GM18951 (cell line): Measurements from ENCODE around the gene GPC1.

Experiments used
- POLR2A ChIP-seq: IDR thresholded peaks from 4 replicates; pipeline ENCODE4 v1.6.1; 2011; ENCODE audit warnings: mild to moderate bottlenecking; ENCODE audit not compliant: insufficient read length, insufficient read depth; ENCODE audit errors: extremely low read depth
- in situ Hi-C: fragments of 300-500 bp; cut with MboI; formaldehyde crosslinking; loops from one replicate; pipeline ENCODE4 v1.12.0; 2022; ENCODE audit warnings: low sequenced_read_pairs, mixed read lengths, inconsistent platforms; ENCODE audit not compliant: unreplicated experiment

The GPC1 gene

GRCh38 chr2:240424341-240425235 lies 10.9 kb upstream of the GPC1 start:
- in situ Hi-C loops: no loop called here
- TF ChIP-seq POLR2A: no peak

- no peak for TF ChIP-seq POLR2A
- in situ Hi-C loops: no loop called here
Measured at GRCh38 chr2:240425236-240425615, 10.2 kb upstream of the GPC1 start.

GRCh38 chr2:240425697-240426096 lies 9.8 kb upstream of the GPC1 start:
- in situ Hi-C loops: no loop called here
- no peak for TF ChIP-seq POLR2A

- in situ Hi-C loops: no loop called here
- TF ChIP-seq POLR2A: no peak
Measured at GRCh38 chr2:240426845-240427721, 8.4 kb upstream of the GPC1 start.

- in situ Hi-C loops: no loop called here
- no peak for TF ChIP-seq POLR2A
Measured at GRCh38 chr2:240427729-240428128, 7.7 kb upstream of the GPC1 start.

GRCh38 chr2:240428245-240428644 lies 7.2 kb upstream of the GPC1 start:
- in situ Hi-C loops: no loop called here
- TF ChIP-seq POLR2A: no peak

GRCh38 chr2:240429341-240429871 lies 6.1 kb upstream of the GPC1 start:
- in situ Hi-C loops: no loop called here
- TF ChIP-seq POLR2A: no peak

- TF ChIP-seq POLR2A: no peak
- in situ Hi-C loops: no loop called here
Measured at GRCh38 chr2:240429872-240430491, 5.5 kb upstream of the GPC1 start.

- TF ChIP-seq POLR2A: no peak
- in situ Hi-C loops: no loop called here
Measured at GRCh38 chr2:240430595-240430994, 4.9 kb upstream of the GPC1 start.

GRCh38 chr2:240431271-240431660 lies 4.2 kb upstream of the GPC1 start:
- in situ Hi-C loops: no loop called here
- TF ChIP-seq POLR2A: no peak

GRCh38 chr2:240431661-240432424 lies 3.6 kb upstream of the GPC1 start:
- in situ Hi-C loops: no loop called here
- TF ChIP-seq POLR2A: no peak

GRCh38 chr2:240432430-240432819 lies 3.0 kb upstream of the GPC1 start:
- in situ Hi-C loops: no loop called here
- TF ChIP-seq POLR2A: no peak
